ENCODE measurements around the gene FAM53B.

DNA sequence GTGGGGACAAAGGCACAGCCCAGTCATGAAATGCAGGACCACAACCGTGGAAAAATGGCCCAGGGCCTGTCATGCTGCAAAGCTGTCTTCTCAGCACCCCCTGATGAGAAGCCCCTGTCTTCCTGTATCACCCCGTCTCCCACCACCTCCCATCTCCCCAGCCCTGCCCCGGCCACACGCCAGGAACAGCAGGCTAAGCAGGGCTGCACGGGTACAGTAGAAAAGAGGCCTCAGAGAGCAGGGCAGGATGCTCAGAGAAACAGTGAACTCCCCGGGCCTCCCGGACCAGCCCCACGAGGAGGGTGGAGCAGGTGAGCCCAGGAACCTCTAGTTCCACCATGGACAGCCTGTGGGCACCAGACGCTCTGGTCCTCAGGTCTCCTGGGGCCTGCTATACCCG, 77.7 kb downstream of the FAM53B start:
- no peak for TF ChIP-seq POLR2AphosphoS5 (IDR thresholded peaks at IDR 0.05)
- TF ChIP-seq, protein P1, sequence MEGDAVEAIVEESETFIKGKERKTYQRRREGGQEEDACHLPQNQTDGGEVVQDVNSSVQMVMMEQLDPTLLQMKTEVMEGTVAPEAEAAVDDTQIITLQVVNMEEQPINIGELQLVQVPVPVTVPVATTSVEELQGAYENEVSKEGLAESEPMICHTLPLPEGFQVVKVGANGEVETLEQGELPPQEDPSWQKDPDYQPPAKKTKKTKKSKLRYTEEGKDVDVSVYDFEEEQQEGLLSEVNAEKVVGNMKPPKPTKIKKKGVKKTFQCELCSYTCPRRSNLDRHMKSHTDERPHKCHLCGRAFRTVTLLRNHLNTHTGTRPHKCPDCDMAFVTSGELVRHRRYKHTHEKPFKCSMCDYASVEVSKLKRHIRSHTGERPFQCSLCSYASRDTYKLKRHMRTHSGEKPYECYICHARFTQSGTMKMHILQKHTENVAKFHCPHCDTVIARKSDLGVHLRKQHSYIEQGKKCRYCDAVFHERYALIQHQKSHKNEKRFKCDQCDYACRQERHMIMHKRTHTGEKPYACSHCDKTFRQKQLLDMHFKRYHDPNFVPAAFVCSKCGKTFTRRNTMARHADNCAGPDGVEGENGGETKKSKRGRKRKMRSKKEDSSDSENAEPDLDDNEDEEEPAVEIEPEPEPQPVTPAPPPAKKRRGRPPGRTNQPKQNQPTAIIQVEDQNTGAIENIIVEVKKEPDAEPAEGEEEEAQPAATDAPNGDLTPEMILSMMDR (IDR thresholded peaks at IDR 0.05): no peak

All from breast epithelium (tissue), 3 donors.